HFF-Myc (cell line): ENCODE results near the gene TRPM5.

ENCODE experiments used
- DNase-seq: peaks from one replicate; pipeline ENCODE4 v3.0.0-alpha.2; 2011; ENCODE audit warnings: low read depth; ENCODE audit errors: extremely low read depth
- H3K4me3 ChIP-seq: replicated peaks from 2 replicates; pipeline ENCODE4 v1.5.1; 2011; ENCODE audit warnings: low read depth, mild to moderate bottlenecking, control low read depth, low read length
- TF ChIP-seq, protein P1 (sequence below): IDR thresholded peaks from 2 replicates; pipeline ENCODE4 v1.5.1; 2012; ENCODE audit warnings: mild to moderate bottlenecking, low read depth, low read length, control low read depth; ENCODE audit errors: missing control alignments

TRPM5 gene

DNA sequence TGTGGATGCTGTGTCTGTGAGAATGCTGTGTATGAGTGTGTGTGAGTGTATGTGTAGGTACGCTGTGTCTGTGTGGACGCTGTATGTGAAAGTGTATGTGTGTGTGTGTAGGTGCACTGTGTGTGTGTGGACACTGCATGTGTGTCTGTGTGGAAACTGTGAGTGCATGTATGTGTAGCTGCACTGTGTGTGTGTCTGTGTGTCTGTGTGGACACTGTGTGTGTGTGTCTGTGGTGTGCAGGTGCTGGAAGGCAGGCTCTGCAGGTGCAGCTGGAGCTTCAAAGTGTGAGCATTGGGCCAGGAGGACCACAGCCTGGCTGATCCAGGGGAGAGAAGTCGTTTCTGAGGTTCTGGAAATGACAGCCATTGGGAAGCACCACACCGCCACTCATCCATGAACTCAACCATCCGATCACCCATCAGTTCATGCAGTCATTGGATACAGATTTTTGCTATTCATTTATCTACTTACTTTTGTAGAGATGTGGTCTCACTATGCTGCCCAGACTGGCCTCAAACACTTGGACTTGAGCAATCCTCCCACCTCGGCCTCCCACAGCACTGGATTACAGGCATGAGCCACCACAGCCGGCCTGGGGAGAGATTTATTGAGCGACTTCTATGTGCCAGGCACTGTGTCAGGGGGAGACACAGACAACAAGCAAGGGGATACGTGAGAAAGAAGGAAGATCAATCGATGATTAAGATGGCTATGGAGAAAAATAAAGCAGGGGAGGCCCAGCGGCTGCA is 9.6 kb downstream of the TRPM5 start:
- no peak for DNase-seq
- TF ChIP-seq, protein P1, sequence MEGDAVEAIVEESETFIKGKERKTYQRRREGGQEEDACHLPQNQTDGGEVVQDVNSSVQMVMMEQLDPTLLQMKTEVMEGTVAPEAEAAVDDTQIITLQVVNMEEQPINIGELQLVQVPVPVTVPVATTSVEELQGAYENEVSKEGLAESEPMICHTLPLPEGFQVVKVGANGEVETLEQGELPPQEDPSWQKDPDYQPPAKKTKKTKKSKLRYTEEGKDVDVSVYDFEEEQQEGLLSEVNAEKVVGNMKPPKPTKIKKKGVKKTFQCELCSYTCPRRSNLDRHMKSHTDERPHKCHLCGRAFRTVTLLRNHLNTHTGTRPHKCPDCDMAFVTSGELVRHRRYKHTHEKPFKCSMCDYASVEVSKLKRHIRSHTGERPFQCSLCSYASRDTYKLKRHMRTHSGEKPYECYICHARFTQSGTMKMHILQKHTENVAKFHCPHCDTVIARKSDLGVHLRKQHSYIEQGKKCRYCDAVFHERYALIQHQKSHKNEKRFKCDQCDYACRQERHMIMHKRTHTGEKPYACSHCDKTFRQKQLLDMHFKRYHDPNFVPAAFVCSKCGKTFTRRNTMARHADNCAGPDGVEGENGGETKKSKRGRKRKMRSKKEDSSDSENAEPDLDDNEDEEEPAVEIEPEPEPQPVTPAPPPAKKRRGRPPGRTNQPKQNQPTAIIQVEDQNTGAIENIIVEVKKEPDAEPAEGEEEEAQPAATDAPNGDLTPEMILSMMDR, result no peak

GRCh38 chr11:2434008-2434407 is 10.3 kb downstream of the TRPM5 start:
- TF ChIP-seq, protein P1, result no peak
- H3K4me3 ChIP-seq, result no peak overlapping the region
- DNase-seq, result no peak

More for the DNA sequence above, 9.6 kb downstream of the TRPM5 start:
- H3K4me3 ChIP-seq, result no peak overlapping the region

DNA sequence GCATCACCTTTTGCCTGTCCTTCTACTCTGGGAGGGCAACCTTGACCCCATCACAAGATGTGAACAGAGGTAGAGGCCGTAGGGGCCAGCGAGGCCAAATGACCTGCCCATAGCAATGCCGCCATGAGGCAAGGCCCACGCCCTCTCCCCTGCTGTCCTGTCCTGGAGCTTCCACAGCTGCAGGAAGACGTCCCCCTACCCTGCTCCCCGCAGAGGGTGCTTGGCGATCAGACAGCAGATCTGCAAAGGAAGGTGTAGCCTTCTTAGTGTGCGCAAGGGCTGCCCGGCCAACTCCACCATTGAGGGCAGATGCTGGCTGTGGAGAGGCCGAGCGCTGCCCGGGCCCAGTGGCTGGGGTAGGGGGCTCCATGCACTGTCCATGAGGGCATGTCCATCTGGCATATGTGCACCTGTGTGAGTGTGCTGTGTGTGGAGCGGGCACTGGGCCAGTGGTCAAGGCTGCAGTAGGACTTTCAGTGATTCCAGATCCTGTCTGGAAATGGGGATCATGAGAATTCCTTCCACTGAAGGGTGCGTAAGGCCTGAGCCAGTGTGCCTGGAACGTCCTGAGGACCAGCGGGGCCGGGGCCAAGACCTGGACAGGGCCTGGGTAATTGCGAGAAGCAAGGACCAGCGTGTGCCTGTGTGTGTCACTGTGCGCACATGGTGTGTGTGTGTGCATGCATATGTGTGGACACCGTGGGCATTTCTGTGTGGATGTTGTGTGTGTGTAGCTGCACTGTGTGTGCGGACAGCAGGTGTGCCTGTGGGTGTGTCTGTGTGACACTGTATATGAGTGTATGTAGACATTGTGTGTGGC is 11.0 kb downstream of the TRPM5 start:
- DNase-seq, result no peak
- TF ChIP-seq, protein P1, result no peak
- no peak overlapping the region for H3K4me3 ChIP-seq

DNA sequence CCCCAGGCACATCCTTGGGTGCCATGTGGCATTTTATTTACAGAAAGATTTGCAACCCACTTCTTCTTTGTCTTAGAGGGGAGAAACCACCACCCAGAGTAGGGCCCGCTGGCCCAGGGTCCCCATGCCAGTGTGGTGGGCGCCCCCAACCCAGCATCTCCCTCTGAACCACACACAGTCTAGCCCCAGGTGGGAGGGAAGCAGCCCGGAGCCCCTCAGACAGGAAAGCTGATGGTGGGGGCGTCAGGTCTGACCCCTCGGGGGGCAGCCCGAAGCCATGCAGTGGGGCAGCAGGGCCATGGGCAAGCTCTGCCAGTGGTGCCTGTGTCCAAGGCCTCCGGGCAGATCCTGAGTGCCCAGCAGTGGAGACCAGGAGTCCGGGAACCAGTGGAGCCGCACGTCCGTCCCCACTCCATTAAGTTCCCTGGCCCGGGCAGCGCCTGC is 11.7 kb downstream of the TRPM5 start:
- no peak for DNase-seq
- TF ChIP-seq, protein P1, result no peak
- H3K4me3 ChIP-seq, result no peak overlapping the region

- TF ChIP-seq, protein P1, result no peak
- no peak overlapping the region for H3K4me3 ChIP-seq
- no peak for DNase-seq
Measured at GRCh38 chr11:2432171-2432621, 12.1 kb downstream of the TRPM5 start.

GRCh38 chr11:2431395-2431794 is 12.9 kb downstream of the TRPM5 start:
- TF ChIP-seq, protein P1, result no peak
- no peak overlapping the region for H3K4me3 ChIP-seq
- DNase-seq, result no peak
